K562 (cell line): Measurements from ENCODE around the gene RAB6B. TPM values are rescaled to one million over a fixed set of nuclear protein-coding genes. Genes with fewer than 3 reads are reported as not detected.

Experiments
- ATAC-seq: fragments of 200-7000 bp; cut with Tn5 transposase; 3 replicates; pipeline ENCODE4 v1.9.1; 2020; ENCODE audit warnings: moderate library complexity
- BruUV-seq: library from RNA; stranded (reverse); fragments of 400-500 nt; replicated peaks from 2 replicates; lab custom pipeline; 2021; lab: Mats Ljungman, UMichigan
- CTCF ChIA-PET: fragments of 300-600 bp; formaldehyde crosslinking; extraction: SDS; loops from one replicate; lab custom pipeline; 2021; ENCODE audit warnings: low intra/inter-chr PET ratio; lab: Yijun Ruan, JAX
- POLR2A ChIA-PET: fragments of 300-600, 350-650 bp; sonication (Branson Sonifier 250); formaldehyde crosslinking; extraction: SDS; loops from one replicate; lab custom pipeline; 2021; ENCODE audit warnings: antibody characterized with exemption, inconsistent platforms; lab: Yijun Ruan, JAX
- DNase-seq, 4 experiments: peaks; one replicate each; pipeline versions ENCODE4 v3.0.0 to v3.0.0-alpha.2; 2011 to 2018; ENCODE audit warnings: low spot score in 3 of 4, mixed read lengths in 3 of 4; ENCODE audit errors: extremely low read depth in 1 of 4
- FAIRE-seq: peaks from 2 replicates; lab custom pipeline; 2011; peaks lifted over from hg19 to GRCh38; lab: Jason Lieb, UNC
- H2AFZ ChIP-seq: 2 replicates; pipeline ENCODE4 v1.6.0; 2011; ENCODE audit warnings: low read depth, low read length, control low read depth, inconsistent platforms
- H3K27ac ChIP-seq: fragments of 200-600 bp; 3 replicates; pipeline ENCODE4 v1.8.0; 2011; ENCODE audit warnings: low read depth, mild to moderate bottlenecking, control low read depth, inconsistent platforms, low read length, moderate library complexity, mixed read lengths; ENCODE audit errors: extremely low read depth
- H3K27me3 ChIP-seq, 2 experiments: fragments of 300-600 bp in 1 of 2; 2 replicates in 1 of 2; 3 replicates in 1 of 2; pipeline versions ENCODE4 v1.6.0 to v1.8.0; 2011; ENCODE audit warnings: inconsistent platforms in 2 of 2, low read length in 2 of 2, mild to moderate bottlenecking in 1 of 2, mixed read lengths in 1 of 2, moderate library complexity in 1 of 2; ENCODE audit not compliant: control insufficient read depth in 2 of 2, insufficient read depth in 2 of 2
- H3K36me3 ChIP-seq: fragments of 300-600 bp; 3 replicates; pipeline ENCODE4 v1.8.0; 2011; ENCODE audit warnings: mild to moderate bottlenecking, low read length, inconsistent platforms; ENCODE audit not compliant: control insufficient read depth, insufficient read depth
- H3K4me1 ChIP-seq, 2 experiments: fragments of 200-600 bp in 1 of 2; replicated peaks in 1 of 2; 2 replicates in 1 of 2; 3 replicates in 1 of 2; pipeline versions ENCODE4 v1.5.1 to v1.8.0; 2011; ENCODE audit warnings: inconsistent platforms in 2 of 2, low read length in 2 of 2, mild to moderate bottlenecking in 1 of 2, mixed read lengths in 1 of 2, moderate library complexity in 1 of 2; ENCODE audit not compliant: control insufficient read depth in 2 of 2, insufficient read depth in 2 of 2
- H3K4me2 ChIP-seq: 2 replicates; pipeline ENCODE4 v1.6.1; 2011; ENCODE audit warnings: low read length, control low read depth, inconsistent platforms, mixed read lengths; ENCODE audit not compliant: insufficient read depth
- H3K4me3 ChIP-seq: fragments of 200-600 bp; sonication (generic), shearing (Covaris generic); 2 replicates; pipeline ENCODE4 v1.5.1; 2016; ENCODE audit warnings: control low read depth, inconsistent platforms
- H3K79me2 ChIP-seq: fragments of 200-600 bp; 3 replicates; pipeline ENCODE4 v1.8.0; 2011; ENCODE audit warnings: low read length, inconsistent platforms; ENCODE audit not compliant: control insufficient read depth, insufficient read depth
- H3K9ac ChIP-seq, 2 experiments: 2 replicates each; pipeline versions ENCODE4 v1.6.0 to v1.6.1; 2011; ENCODE audit warnings: low read depth in 2 of 2, low read length in 2 of 2, control low read depth in 1 of 2, inconsistent platforms in 1 of 2, mild to moderate bottlenecking in 1 of 2, mixed read lengths in 1 of 2; ENCODE audit not compliant: insufficient read depth in 1 of 2
- H3K9me1 ChIP-seq: one replicate; pipeline ENCODE4 v1.6.0; 2011; ENCODE audit warnings: inconsistent platforms, mild to moderate bottlenecking, low read length, moderate library complexity; ENCODE audit not compliant: control insufficient read depth, insufficient read depth
- H3K9me3 ChIP-seq: replicated peaks from 2 replicates; pipeline ENCODE4 v1.5.1; 2011; ENCODE audit warnings: low read depth, low read length, inconsistent platforms; ENCODE audit not compliant: control insufficient read depth, insufficient read depth
- H4K20me1 ChIP-seq: replicated peaks from 2 replicates; pipeline ENCODE4 v1.6.1; 2011; ENCODE audit warnings: low read length, inconsistent platforms, mixed read lengths; ENCODE audit not compliant: control insufficient read depth, insufficient read depth
- C11orf30 ChIP-seq: fragments of 450-650 bp; IDR thresholded peaks from 2 replicates; pipeline ENCODE4 v1.6.1; 2016; ENCODE audit warnings: low read depth, mild to moderate bottlenecking
- CBX8 ChIP-seq: fragments of 200-600 bp; sonication (generic); IDR thresholded peaks from 2 replicates; pipeline ENCODE4 v1.6.1; 2012; ENCODE audit warnings: borderline replicate concordance, mixed run types, low read depth, mild to moderate bottlenecking, moderate library complexity, mixed read lengths, low read length, control low read depth, inconsistent platforms; ENCODE audit not compliant: poor library complexity, severe bottlenecking; ENCODE audit errors: extremely low read depth
- SRSF9 ChIP-seq: fragments of 200-400 bp; formaldehyde crosslinking; IDR thresholded peaks from 2 replicates; pipeline ENCODE4 v1.6.1; 2017; ENCODE audit warnings: low read depth, low read length, borderline replicate concordance
- TAL1 ChIP-seq: fragments of 450-650 bp; IDR thresholded peaks from 2 replicates; pipeline ENCODE4 v1.6.1; 2016; ENCODE audit warnings: mild to moderate bottlenecking
- ZNF316 ChIP-seq: fragments of 450-650 bp; IDR thresholded peaks from 2 replicates; pipeline ENCODE4 v1.6.1; 2016
- ZNF584 ChIP-seq: fragments of 200-800 bp; sonication (Bioruptor generic); IDR thresholded peaks from 2 replicates; pipeline ENCODE4 v1.6.1; 2016; ENCODE audit warnings: low read depth, mild to moderate bottlenecking, missing genetic modification characterization, missing compliant biosample characterization
- ZNF668 ChIP-seq: fragments of 250-450 bp; sonication (Bioruptor Pico); IDR thresholded peaks from 2 replicates; pipeline ENCODE4 v1.8.0; 2022; ENCODE audit warnings: mild to moderate bottlenecking, inconsistent platforms
- ZNF695 ChIP-seq: fragments of 450-650 bp; formaldehyde crosslinking; IDR thresholded peaks from 2 replicates; pipeline ENCODE4 v1.4.0; 2020; ENCODE audit warnings: mild to moderate bottlenecking, moderate library complexity
- WGBS: fragments of 100-300 bp; shearing (Covaris generic); methylation state at CpG from one replicate; pipeline ENCODE4 v1.1.6; 2016; ENCODE audit warnings: low coverage, mixed read lengths; ENCODE audit not compliant: insufficient coverage; ENCODE audit errors: missing lambda C conversion rate; 5-methylcytosine and 5-hydroxymethylcytosine counted together
- in situ Hi-C: fragments of 300-500 bp; cut with MboI; formaldehyde crosslinking; loops from 4 replicates; pipeline ENCODE4 v1.15.0; 2018; ENCODE audit warnings: inconsistent platforms, mixed read lengths
- intact Hi-C: fragments of 100-400 bp; cut with micrococcal nuclease; formaldehyde crosslinking; loops from 2 replicates; pipeline ENCODE4 v1.14.2; 2022
- polyA plus RNA-seq, 8 experiments: library from polyadenylated mRNA; depleted of rRNA in 4 of 8; stranded (reverse) in 5 of 8; unstranded in 3 of 8; fragments of >200 nt; fragmentation: Nextera tagmentation in 2 of 8; fragmentation: Illumina TruSeq in 1 of 8; extraction: Ambion mirVana in 2 of 8; extraction: Trizol in 1 of 8; gene quantifications; 2 replicates each; pipeline versions ENCODE4 v1.2.1 to v1.2.3, GENCODE V29; 2011 to 2014; ENCODE audit warnings: inconsistent platforms in 1 of 8, missing spikeins in 1 of 8
- total RNA-seq, 7 experiments: library from RNA; depleted of rRNA in 6 of 7; stranded (reverse); fragments of >200 nt in 6 of 7; fragmentation: Illumina TruSeq in 2 of 7; extraction: Trizol in 2 of 7; gene quantifications; 2 replicates each; pipeline versions ENCODE4 v1.2.1 to v1.2.3, GENCODE V29; 2011 to 2021; ENCODE audit warnings: low replicate concordance in 1 of 7

The RAB6B gene
- total and polyA plus RNA-seq, 9 of the 15 experiments (the other 6 are each of a cell fraction or from before 2014, with no cell fraction given), result 0.60 to 18.1 (median 1.5) TPM

- no peak for TF ChIP-seq ZNF584
- TF ChIP-seq ZNF668 (CRISPR knock-in tag), result no peak
- TF ChIP-seq C11orf30, result peak; percentile 27; the same call in 1 of the 2 replicates
- no peak for TF ChIP-seq TAL1
- no peak for TF ChIP-seq SRSF9
Observed at GRCh38 chr3:133872161-133872560, 23.5 kb downstream of the RAB6B start (continued).

DNA sequence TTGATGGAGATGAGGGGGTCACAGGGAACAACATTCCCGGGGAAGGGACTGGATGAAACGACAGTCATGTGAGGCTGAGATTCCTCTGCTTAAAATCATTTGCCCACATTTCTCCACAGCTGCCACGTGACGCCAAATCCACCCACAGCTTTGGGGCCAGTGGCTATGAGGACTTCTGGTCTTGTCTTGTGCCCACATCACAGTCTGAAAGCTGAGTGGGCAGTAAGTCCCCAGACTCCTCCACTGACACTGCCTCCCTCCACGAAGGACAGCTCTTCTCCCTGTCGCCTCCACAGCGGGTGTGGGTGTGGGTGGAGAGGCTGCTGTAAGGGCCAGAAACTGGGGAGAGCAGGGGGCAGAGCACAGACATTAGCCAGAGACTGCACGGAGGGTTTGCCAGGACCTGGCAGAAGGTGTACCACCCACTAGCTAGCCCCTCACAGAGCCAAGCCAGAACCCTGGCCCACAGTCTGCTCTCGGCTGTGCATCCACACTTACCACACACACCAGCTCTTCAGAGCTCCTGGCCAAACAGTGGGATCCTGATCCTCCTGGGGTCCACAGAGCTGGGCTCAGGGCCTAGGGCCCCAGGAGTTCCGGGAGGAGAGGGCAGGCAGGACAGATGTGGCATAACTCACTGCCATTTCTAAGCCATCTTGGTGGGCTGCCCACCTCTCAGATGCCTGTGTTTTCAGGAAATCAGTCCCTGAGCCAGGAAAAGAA, 24.2 kb downstream of the RAB6B start:
- in situ Hi-C loops (no loop called here), intact Hi-C loops (no loop called here)
- Histone ChIP-seq H3K36me3 (no peaks in the 10 kb centered on the region; the same call in 2 of the 3 replicates), H3K4me1 (peaks cover 0 to 9% of the 10 kb centered on the region in 2 experiments; a peak in 3 of 5 replicates), H3K9me1 (no peaks in the 10 kb centered on the region), H3K9ac (peak overlapping the region in 1 of 2 experiments; percentile 17; a peak in 1 of 4 replicates), H3K27ac (no peak overlapping the region), H3K79me2 (0 out of 3 replicates have a peak, but pooled peaks cover 4% of the 10 kb centered on the region), H4K20me1 (no peaks in the 10 kb centered on the region), H3K4me2 (no peak overlapping the region), H3K27me3 (no peaks in the 10 kb centered on the region), H2AFZ (no peak overlapping the region), H3K4me3 (no peak overlapping the region), H3K9me3 (no peaks in the 10 kb centered on the region)
- no peak for DNase-seq
- ATAC-seq, result no peak
- WGBS, result 79% methylated on average over 9 of the region's 10 CpGs
- no TSS peak for BruUV-seq
- TF ChIP-seq ZNF695 (CRISPR knock-in tag) (no peak), CBX8 (no peak), ZNF316 (no peak)
- no peak for FAIRE-seq
- ChIA-PET POLR2A (interaction anchor here (0.7 to 1.1 kb wide), 2 partner anchors 8 to 17 kb away, joined by 3 to 4 read pairs; no protein-coding TSS in a partner anchor), CTCF (no interaction called here)
